GM18519 (cell line): ENCODE data around the gene KIF26B.

Experiments used
- ATAC-seq: cut with Tn5 transposase; IDR thresholded peaks from one replicate; pipeline ENCODE4 v1.9.1; 2021; ENCODE audit warnings: mild to moderate bottlenecking, moderate library complexity; ENCODE audit not compliant: unreplicated experiment, low FRiP score

KIF26B gene

DNA sequence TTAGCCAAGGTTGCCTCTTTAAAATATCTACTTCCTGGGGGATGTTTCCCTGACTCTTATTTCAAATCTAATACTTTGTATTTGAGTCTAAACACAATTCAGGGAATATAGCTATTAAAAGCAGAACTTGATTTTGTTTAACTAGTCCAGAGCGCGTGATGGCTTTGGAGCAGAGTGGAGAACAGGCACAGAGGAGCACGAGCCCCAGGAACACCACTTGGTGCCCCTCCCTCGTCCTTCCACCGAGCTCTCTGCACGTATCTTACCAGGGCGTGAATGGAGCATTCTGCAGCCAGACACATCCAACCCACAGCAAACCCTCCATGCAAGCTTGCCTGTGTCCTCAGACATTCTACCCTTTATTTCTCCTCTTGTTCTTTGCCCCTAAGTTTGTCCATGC, 14.1 kb downstream of the KIF26B start:
- no peak for ATAC-seq

DNA sequence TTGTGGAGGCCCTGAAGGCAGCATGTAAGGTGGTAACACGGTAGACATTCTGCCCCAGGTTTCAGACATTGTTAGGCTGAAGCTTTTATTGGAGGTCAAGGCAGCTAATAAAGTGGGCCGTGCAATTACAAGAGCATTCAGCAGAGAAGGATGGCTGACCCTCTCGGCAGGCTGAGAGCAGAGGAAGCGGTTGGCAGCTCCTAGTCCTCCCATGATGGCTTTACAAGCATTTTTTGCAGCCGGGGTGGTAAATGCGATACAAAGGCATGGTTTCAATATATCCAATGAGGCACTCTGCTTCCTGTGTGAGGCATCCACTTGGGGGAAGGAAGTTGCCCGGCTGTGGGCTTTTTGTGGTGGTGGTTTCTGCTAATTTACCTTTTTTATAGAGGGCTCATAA, 14.6 kb downstream of the KIF26B start:
- no peak for ATAC-seq

DNA sequence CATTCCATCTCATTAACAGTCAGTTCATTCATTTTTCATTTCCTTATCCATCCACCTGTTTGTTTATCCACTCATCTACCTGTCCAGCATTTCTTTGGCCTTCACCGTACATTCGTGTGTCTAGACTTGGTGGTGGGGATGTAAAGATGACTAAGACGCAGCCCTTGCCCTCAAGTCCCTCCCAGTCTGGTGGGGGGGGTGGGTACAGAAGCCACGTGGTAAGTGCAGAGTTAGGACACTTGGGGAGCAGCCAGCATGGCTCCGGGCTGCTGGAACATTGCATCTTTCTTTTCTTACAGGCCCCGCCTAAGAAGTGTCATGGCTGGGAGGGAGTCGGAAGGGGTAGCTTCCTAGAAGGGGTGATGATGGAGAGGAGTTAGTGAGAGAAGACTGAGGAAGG, 17.2 kb downstream of the KIF26B start:
- no peak for ATAC-seq

DNA sequence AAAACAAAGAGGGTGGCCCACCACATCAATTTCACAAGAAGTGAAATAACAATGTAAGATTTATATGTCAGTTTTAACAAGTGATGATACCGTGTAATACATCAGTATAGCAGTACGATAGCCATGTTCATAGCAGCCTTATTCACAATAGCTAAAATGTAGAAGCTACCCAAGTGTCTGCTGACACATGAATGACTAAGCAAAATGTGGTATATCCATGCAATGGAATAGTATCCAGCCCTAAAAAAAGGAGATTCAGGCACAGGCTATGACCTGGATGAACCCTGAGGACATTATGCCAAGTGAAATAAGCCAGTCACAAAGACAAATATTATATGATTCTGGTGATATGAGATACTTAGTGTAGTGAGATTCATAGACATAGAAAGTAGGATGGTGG, 18.0 kb downstream of the KIF26B start:
- ATAC-seq: no peak

DNA sequence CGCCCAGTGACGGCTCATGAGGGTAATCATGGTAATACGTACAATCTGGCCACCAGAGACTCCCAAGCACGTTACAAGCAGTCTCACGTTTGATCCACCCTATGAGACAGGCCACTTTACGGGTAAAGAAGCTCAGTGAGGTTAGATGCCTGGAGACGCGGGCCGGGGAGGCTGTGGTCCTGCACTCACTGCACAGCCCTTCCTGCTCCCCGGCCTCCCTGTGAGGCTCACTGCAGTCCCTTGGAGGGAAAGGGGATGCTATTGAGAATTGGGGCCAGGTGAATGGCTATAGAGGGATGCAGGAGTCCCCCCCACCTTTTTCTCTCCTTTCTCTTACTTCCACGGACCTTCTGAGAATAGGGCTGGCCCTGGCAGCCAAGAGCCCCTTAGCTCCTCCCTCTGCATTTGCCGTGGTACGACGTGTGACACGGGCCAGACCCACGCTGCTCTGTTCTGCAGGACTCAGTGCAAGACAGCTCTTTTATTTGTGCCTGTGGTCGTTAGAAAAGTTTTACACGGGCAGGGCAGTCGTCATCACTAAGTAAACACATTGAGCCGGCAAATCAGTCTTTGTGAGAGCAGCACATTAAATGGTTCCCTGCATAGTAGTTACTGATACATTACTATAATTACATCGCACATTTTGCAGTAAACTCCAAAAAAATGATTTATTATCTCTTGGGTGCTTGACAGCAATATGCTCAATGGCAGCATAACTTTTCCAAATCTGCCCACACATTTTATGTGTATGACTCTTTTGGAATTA, 18.8 kb downstream of the KIF26B start:
- no peak for ATAC-seq

DNA sequence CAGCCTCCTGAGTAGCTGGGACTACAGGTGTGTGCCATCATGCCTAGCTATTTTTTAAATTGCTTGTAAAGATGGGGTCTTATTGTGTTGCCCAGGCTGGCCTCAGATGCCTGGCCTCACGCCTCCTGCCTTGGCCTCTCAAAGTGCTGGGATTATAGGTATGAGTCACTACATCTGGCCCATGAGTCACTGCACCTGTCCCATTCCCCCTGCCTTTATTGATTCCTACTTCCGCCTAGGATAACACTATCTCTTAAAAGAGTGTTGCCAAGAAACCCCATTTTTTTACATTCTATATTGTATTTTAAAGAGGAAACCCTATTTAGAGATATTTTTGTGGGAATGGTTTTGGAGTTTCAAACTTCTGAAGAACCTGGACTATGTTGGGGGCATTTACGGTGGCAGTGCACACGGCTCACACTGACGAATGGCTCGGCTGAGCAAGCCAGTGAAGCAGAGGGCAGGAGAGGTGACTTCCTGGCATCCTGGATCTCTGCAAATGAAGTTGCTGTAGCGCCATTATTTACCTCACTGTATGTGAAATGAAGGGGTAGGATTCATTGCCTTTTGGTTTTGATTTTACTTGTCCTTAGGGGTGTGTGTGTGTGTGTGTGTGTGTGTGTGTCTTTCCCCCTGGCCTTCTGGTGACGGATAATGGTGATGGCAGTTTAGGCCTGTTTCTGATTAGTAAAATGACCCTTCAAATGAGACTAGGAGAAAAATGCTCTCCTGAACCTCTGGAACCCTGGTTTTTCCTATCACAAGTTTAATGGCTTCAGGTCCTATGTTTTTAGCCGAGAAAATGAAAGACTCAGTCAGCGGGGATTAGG, 22.5 kb downstream of the KIF26B start:
- ATAC-seq: no peak

DNA sequence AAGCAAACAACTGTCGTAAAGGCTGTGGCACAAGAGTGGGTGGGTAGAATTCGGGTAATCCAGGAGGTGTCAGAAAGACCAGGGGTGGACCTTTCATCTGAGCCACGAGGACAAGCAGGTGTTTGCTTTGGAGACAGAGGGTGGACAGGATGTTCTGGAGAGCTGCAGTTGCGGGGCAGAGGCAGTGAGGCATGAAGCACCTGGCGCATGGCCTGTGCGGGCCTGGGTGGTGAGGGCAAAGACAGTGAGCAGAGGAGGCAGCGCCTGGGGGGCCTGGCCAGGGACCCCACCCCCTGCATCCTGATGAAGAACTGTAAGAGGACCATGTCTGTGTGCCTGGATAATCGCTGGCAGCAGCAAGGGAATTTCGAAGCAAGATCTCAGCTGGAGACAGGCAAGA, 24.9 kb downstream of the KIF26B start:
- no peak for ATAC-seq

DNA sequence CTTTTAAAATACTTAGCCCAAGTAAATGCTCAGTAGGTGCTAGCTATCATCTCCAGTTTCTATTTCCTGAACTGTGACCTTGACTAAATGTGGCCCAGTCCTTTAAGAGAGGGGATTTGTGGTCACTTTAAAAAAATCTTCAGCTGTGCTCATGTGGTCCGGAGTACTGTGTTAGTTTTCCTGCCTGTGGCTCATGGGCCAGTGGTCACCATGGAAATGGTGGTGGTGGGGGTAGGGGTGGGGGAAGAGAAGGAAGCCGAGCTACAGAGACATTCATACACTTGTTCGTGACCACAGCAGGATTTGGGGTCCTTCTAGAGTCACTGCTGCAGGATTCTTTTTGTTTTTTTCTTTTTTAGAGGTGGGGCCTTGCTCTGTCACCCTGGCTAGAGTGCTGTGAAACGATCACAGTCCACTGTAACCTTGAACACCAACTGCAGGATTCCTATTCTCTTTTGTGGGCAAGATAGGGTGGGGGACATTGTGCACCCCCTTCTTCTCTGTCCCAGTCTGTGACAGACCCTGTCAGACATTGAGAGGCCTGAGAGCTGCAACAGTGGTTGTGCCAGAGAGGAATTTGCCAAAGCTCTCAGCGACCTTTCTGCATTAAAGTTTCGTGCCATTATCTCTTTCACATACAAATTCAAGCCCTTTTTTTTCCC, 25.8 kb downstream of the KIF26B start:
- no peak for ATAC-seq

DNA sequence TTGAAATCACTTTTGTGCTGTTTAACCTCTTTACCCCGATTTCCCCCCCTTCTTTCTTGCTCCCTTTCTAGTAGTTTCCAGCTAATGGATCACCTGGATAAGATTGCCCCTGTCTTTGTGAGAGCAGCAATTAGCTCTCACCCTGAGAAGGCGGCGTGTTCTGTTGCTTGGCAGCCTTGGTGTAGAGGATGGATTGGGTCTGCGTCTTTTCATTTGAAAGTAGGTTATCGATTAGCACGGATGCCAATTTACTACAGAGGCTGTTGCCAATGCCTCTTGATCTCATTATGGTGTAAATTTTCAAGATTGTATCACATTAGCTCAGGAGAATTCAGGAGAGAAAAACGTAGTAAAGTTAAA, 26.4 kb downstream of the KIF26B start:
- ATAC-seq: no peak

DNA sequence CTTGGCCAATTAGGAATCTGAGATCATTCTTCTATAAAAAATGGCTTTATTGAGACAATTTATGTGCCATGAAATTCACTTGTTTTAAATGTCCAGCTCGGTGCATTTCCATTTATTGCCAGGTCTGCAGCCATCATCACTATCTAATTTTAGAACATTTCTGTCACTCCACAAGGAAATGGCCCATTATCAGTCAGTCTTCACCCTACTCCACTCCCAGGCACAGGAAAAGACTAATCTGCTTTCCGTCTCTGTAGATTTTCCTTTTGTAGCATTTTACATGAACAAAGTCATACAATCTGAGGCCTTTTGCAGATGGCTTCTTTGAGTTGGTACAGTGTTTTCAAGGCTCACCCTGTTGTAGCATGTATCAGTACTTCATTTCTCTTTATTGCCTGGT, 27.2 kb downstream of the KIF26B start:
- no peak for ATAC-seq

DNA sequence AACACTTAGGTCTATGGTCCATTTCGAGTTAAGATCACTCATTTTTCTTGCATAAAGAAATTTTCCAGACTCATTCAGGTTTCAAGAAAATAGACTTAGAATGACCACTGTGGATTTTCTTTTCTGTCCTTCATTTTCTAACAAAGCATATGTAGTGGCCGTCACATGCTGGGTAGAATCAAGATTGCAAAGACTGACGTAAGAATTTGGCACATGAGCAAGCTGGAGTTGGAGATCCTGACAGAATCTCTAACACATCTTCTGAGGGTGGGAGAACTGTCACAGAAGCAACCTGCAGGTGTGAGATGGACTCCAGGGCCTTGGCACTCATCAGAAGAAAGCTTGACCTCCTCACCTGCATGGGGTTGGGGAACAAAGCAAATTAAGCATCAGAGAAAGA, 28.6 kb downstream of the KIF26B start:
- ATAC-seq: no peak

DNA sequence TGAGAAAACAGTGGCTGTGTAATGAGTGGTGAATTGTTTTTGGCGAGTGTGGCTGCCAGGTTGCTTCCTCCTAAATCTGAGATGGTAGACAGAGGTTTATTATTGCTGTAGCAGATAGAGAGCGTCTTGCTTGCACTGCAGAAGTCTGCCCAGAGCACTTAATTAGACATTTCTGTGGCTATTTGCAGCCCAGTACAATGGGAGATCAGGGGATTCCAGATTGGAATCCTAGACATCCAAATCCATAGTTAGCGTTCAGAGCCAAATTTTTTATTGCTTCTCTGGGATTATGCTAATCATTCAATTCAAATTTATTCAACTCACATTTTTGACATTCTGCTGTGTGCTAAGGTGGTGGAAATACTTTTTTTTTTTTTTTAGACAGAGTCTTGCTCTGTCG, 30.0 kb downstream of the KIF26B start:
- no peak for ATAC-seq

DNA sequence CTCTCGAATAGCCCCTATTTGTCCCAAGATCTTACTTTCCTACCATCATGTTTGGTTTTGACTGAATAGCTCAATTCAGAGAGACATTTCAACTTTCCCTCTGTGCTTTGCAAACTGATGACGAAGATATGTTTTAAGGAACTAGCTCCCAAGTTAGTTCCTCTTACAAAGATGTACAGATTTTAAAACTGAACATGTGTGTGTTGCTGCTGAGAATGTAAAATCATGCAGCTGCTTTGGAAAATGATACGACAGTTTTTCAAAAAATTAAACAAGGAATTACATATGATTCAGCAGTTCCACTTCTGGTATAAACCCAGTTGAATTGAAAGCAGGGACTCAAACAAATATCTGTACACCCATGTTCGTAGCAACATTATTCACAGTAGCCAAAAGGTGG, 33.6 kb downstream of the KIF26B start:
- ATAC-seq: no peak

DNA sequence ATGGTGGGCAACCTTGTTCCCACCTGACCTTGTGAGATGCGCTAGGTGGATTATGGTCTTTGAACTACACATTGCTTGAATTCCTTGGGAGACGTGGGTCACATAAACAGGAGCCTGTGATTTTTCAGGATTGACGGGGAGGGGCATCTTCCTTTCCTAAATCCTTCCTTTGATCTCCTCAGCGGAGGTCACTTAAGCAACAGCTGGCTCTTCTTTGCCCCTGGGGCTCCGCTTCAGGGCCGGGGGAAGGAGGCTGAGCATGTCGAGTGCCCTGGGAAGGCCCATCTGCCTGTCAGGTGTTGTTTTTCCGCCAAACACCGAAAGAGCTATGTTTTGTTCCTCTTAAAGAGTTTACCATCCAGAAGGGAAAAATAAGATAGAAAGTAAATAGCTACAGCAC, 40.6 kb downstream of the KIF26B start:
- no peak for ATAC-seq

DNA sequence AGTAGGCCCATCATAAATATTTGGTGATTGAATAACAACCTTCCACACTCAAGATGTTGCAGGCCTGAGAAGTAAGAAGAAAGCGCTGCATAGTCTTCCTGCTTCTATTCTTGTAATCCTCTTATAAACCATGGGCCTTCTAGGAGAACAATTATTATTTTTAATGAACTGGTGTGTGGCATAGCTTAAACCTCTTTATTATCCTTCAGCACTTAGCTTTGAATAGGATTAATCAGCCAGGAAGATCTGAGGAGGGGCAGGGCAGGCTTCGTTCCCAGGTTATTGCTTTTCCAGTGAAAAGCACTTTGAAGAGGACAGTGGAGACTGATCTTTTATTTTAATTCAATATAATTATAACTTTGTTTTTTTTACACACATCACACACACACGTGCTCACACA, 42.3 kb downstream of the KIF26B start:
- ATAC-seq: no peak

DNA sequence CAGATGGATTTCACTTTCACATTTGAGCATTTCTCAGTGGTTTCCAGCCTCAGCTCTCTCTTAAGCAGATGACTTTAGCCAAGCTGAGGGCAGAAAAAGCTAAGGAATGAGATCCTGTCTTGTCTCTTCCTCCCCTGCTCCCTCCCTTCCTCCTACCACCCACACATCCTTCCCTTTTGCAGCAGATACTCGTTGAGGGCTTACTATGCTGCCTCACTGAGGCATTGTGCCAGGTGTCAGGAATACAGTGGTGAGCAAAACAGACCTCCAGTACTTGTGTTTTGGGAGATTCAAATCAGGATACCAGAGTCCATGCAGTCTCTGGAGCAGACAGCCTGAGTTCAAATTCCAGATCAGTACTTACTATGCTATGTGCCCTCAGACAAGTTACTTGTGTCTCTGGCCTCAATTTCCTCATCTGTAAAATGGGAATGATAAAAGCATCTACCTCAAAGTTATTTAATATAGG, 43.2 kb downstream of the KIF26B start:
- no peak for ATAC-seq

DNA sequence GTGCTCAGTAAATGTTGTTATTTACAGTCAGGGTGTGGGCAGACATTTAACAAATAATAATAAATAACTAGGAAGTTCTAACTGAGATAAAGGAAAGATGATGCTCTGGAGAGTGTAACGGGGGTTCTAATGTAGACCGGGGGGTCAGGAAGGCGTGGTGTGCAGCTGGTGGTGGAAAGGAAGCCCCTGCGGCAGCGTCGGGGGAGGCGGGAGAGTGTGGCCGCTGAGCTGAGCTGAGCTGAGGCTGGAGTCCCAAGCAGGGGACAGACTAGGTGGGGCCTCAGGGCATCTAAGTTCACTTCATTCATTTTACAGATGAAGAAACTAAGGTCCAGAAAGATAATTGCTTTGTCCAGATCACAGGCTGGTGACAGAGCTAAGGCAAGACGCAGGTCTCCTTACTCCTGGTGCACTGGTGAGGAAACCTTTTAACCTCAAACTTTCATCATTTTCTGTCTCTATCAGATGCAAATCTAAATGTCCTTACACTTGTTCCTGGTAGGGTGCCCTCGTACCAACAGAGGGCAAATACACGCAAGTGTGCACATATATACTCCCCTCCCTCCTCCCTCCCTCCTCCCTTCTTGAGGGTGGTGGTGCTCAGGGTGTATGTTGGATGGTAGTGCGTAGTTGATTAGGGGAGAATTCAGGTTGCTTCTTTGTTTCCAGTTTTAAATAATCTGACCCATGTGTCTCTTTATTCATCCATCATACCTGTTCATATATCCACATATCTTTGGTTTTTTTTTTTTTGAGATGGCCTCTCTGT, 44.1 kb downstream of the KIF26B start:
- ATAC-seq: no peak

DNA sequence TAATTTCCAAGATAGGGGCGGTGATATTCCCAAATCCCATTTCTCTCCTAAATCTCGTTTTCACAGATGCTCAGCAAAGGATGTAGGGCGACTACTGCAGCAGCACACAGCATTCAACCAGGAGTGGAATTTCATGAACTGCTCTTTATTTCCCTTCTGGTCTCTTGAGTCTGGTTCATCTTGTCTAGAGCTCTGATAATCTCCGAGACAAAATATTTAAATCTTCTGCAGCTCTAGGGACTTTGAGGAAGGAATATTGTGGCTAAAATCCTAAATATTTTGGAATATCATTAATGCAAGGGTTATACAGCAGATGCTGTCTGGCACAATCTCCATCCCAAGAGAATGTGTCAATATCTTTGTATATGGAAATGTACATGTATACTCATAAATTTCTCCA, 45.4 kb downstream of the KIF26B start:
- ATAC-seq: no peak

DNA sequence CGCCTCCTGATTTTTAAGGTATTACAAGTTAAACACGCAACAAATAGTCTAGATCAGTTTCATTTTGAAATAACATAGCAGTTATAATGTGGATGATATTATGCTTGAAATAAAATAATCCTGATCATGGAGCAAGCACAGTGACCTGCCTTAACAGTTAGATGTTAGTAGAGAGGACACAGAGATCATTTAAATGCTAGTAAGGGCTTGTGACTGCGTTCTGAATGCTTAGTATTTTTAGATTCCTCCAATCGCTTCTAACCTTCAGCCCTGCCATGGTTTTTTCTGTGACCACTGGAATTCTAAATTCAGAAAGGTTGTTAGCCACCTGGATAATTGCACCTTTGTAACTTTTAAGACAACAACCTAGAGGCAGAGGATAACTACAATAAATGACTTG, 46.4 kb downstream of the KIF26B start:
- ATAC-seq: no peak

DNA sequence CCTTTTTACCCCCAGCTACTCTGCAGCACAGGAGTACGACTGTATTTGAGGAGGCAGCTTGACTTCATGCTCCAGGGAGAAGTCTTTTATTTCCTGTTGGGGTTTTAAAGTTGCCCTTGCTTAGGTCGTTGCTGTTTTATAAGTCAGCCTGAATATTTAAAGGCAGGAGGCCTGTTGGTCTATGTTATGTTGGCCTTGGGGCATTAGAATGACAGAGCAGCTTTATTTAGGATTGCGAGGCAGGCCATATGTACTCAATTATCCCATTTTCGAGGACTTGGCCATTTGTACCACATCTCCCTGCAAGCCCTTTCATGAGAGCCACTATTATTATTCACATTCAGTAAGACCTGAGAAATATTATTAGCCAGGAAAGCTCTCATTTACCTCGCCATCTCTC, 47.0 kb downstream of the KIF26B start:
- no peak for ATAC-seq

DNA sequence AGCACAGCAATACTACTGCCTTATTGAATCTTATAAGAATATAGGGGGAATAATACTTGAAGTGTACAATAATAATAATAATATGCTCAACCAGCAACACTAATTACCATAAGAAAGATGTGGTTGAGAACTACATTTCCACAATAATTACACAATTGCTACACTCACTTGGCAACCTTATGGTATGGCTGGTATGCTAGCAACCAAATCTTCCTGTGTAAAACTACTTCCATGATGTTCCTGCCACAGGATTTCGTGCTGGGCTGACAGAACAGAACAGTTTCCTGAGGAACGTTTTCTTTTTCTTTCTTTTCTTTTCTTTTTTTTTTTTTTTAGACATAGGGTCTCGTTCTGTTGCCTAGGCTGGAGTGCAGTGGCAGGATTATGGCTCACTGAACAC, 50.6 kb downstream of the KIF26B start:
- ATAC-seq: no peak
